COLO829 (cell line): ENCODE measurements around the gene TH.
"Not testable (repeated sequence)": the region's sequence is repeated elsewhere in the genome, so short reads cannot be mapped to it uniquely, and the experiment has no call there.

Source experiments
- DNase-seq: peaks from one replicate; pipeline ENCODE4 v3.0.0; 2012; ENCODE audit warnings: low spot score

TH gene

DNA sequence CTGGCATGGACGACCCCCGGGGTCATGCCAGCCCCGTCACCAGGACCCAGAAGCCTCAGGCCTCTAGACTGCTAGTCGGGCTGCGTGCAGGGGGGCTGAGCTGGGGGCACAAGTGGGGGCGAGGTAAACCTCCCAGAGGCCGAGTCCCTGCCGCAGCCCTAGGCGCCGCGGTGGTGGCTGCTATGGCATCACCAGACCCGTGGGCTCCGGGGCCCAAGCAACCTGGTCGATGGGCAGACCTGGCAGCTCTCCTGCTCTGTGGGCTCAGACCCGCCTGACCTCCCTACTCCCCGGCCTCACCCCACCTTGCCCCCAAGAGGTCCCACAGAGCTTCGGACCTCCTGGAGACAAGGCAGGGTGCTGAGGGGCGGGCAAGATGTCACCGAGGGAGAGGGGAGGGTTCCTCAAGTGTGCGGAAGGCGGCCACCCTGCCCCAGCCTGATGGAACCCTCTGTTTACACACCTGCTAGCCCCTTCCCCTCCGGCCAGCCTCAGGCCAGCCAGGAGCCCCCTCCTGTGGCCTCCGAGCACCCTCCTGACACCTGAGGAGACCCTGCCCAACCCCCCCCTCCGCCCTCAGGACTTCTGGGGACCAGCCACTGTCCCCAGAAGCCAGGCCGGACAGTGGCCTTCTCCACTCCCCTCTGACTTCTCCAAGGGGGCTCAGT is 41.8 kb downstream of the TH start:
- no peak for DNase-seq

DNA sequence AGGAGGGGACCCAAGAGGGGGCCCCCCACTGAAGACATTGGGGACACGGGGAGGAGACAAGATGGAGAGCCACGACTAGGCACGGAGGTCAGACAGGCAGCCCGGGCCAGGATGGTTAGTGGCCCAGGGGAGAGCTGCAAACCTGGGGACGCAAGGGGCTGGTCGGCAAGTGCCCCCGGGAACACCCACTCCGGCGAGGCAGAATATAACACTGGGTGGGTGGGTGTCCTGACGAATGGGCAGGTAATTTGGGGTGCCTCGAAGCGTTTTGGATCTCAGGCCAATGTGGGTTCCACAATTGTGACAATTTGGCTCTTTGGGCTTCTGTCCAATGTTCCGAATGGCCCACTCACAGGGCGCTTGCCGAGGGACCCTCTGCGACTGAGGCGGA is 42.3 kb downstream of the TH start:
- no peak for DNase-seq

DNA sequence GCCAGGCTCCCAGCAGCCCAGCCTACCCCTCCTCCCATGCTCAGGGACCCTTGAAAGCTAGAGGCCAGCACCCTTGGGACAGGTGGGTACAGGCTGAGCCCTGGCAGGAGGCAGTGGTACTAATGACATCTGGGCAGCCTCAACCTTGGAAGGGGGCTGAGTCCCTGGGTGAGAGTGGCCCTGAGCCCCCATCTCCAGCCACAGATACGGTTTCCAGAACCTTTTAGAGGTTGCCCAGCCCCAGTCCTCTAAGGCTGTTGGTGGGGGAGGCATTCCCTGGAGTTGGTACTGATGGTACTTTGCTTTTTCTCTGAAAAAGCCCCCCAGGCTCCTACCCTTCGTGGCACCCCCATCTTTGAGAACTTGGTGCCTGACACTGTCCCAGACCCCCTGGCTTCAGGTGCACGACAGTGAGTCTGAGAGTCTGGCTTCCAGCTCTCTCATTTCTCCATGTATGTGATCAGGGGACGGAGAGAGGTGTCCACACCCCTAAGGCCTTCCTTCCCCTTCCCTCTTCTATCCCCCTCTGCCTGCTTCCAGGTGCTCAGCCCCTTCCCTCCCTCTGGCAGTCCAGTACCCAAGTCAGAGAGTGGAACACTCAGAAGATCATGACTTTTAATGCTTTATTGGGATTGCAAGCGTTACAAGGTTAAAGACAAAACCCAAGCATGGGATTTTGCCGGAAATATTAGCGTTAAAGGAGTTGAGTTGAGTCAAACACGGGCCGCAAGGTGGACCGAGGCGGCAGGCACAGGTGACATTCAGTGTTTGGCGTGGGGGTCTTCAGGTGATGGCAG is 42.9 kb downstream of the TH start:
- no peak for DNase-seq

DNA sequence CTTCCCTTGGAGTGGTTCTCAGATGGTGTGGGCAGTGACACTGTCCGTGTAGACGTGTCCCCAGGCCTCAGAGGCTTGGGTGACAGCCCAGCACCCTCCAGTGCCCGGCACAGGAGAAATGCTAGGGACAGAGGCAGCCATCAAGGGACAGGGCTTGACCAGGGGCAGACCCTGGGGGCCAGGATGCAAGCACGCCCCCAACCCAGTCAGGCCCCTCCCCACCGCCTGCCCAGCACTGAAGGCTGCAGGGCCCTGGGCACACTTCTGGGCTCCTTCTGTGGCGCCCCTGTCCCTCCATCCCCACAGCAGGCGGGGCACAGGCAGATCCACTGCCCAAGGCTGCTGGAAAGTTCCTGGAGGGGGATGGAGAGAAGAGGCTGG is 43.5 kb downstream of the TH start:
- no peak for DNase-seq

DNA sequence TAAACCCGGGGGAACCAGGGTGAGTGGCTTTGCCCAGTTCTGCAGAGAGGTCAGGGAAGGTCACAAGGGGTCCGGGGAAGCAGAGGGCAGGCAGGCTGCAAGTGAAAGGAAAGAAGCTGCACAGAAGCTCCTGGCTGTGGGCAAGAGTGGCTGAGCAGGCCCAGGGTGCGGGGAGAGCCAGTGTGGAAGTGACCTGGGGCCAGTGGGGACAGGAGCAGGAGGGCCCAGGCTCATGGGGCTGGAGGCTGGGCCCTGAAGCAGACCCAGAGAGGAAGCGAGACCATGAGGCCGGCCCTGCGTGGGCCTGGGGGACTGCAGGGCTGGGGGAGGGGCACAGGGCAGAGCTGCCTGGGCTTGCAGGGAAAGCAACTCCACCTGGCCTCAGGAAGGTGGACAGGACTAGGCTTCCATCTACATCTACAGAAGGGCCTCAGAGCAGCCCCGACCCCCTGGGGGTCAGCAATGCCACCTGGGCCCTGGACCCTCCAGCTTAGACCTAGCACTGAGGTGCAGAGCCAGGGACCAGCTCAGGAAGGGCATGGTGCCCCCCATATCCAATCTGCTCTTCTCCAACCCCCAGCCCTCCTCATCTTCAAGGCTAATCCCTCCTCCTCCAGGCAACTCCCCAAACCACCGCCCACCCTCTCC is 44.0 kb downstream of the TH start:
- DNase-seq: no peak

DNA sequence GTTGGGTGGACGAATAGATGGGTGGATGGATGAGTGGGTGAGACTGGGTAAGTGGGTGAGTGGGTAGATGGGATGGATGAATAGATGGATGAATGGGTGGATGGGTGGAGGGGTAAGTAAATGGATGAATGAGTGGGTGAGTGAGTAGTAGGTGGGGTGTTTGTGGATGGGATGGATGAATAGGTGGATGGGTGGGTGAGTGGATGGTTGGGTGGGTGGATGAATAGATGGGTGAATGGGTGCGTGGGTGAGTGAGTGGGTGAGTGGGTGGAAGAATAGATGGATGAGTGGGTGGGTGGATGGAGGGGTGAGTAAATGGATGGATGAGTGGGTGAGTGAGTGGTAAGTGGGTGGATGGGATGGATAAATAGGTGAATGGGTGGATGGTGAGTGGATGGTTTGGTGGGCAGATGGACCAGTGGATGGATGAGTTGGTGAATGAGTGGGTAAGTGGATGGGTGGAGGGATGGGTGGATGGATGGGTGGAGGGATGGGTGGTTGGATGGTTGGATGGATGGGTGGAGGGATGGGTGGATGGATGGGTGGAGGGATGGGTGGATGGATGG is 45.0 kb downstream of the TH start:
- DNase-seq: no peak

DNA sequence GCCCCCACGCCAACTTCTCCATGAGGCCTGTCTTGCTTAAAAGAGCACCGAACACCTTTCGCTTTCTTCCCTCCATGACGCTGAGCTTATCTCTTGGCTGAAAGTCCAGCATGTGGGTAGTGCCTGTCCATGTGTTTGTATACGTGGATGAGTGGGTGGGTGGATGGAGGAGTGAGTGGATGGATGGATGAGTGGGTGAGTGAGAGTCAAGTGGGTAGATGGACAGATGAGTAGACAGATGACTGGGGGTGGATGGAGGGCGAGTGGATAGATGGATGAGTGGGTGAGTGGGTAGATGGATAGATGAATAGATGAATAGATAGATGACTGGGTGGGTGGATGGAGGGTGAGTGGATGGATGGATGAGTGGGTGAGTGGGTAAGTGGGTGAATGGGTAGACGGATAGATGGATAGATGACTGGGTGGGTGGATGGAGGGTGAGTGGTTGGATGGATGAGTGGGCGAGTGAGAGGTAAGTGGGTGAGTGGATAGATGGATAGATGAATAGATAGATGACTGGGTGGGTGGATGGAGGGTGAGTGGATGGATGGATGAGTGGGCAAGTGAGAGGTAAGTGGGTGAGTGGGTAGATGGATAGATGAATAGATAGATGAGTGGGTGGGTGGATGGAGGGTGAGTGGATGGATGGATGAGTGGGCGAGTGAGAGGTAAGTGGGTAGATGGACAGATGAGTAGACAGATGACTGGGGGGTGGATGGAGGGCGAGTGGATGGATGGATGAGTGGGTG is 46.7 kb downstream of the TH start:
- DNase-seq: not testable (repeated sequence)

DNA sequence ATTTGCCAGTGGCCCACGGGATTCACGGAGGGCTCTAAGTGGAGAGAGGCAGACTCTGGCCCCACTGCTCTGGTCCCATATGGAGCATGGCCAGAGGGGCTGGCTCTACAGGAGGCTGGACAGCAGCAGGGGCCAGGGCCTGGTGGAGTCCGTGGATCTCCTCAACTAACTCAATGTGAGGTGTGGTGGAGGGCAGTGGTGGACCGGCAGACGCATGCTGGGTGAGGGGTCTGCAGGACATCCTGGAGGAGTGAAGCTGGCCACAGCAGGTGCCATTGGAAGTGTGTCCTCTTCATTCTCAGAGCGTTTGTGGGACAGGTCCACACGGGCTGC is 48.0 kb downstream of the TH start:
- DNase-seq: no peak

DNA sequence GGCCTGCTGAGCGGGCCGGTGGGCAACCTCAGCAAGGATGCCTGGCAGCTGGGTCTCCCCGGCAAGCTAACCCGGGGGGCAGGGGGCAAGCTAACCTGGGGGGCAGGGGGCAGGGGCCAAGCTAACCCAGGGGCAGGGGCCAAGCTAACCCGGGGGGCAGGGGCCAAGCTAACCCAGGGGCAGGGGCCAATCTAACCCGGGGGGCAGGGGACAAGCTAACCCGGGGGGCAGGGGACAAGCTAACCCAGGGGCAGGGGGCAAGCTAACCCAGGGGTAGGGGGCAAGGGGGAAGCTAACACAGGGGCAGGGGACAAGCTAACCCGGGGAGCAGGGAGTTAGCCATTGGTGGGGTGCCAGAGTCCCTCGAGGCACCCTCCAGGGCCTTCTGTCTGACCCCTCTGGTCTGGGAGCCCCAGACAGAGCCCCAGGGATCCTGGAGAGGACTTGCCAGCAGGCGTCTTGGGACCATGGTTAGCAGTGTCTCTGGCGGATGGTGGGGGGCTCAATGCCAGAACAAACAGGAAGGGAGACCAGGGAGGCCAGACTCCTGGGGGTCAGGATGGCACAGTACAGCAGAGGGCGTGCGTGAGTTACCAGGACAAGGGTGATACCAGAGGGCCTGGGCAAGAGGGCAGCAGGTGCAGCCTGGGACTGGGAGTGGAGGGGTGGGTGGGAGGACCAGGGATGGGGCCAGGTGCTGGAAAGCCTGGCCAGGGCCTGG is 48.5 kb downstream of the TH start:
- no peak for DNase-seq

DNA sequence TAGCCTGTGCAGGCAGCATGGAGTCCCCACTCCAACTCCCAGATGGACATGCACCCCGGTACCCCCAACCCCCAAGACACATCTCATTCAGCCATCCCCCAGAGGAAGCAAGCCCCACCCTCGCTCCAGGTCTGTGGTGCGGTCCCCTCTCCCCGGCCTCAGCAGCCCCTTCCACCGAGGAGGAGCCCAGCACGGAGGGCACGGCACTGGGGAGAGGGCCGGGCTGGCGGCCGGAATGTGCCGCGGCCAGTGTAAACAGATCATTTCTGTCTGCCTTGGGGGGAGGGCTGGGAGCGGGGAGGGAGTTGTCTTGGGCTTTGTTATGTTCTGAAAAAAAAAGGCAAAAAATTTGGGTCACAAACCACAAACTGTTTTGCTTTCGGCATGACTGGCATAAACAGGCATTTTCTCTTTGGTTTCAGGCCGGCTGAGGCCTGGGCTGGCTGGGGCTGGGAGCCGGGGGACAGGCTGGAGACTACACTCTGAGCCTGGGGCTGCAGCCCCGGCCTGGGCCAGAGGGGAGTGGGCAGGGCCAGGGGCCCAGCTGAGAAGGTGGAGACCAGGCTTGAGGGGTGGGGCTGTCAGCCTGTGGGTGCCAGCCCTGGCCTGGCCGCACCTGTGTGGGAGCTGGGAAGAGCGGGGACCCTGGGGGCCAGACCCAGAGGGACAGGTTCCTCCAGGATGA is 49.3 kb downstream of the TH start:
- DNase-seq: no peak

DNA sequence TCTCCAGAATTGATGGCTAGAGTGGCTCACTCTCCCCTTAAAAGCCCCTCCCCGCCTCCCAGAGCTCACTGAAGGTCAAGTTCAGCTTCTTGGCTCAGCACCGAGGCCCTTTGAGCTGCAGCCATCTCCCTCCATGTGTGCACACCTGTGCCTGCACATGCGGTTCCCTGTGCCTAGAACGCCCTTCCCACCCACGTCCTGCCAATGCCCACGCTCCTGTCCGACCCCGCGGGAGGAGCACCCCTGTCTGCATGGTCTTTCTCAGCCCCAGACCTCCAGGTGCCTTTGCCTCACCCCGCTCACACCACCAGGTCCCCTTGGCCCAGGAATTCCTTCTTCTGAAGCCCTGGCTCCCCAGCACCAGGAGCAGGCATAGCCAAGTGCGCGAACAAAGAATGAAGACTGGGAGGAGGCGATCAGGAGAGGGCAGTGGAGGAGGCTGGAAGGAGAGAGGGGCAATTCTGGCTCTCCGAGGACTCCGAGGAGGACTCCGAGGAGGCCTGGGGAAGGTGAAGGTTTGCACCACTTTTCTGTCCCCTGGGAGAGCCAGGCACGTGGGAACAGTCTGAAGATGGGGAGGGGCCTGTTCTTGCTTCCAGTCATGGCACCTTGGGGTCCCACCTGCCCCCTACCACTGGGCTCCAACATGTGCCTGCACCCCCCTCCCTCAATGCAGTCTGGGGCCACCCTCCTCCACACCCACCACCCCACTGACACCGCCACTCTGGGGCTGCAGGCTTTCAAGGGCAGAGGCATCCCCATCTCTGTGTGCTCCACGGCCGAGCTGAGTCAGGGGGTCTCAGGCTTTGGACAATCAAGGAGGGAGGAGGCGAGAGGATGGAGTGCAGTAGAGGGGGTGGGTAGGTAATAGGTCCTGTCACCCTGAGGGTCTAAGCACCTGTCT is 50.1 kb downstream of the TH start:
- DNase-seq: no peak

DNA sequence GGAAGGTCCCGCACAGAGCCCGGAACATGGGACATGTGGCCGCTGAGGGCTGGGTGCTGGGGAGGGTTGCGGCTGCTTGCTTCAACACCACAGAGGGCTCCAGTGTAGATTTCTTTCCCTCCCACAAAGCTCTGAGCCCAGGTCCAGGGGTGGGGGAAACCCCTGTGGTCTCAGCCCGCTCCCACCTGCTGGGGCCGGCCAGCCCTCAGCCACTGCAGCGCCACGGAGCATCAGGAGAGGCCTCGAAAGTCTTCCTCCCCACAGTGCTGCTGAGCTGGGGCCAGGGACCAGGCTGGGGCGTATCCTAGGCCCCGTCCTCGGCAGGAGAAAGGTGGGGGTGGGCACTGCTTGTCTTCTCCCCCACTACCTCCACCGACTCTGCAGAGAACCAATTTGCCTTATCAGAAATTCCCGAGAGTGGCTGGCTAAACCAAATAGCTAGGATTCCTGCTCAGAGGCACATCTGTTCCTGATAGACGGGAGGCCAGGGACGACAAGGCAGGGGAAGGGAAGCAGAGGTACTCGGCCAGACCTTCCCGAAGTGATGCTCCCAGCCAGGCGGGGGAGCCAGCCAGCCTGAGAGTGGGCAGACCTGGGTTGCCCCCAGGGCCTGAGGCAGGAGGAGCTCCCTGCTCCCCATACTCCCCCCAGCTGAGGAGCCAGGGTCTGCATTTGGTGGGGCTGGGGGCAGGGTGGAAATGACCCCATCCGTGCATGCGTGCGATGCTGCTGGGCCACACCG is 51.1 kb downstream of the TH start:
- DNase-seq: no peak

DNA sequence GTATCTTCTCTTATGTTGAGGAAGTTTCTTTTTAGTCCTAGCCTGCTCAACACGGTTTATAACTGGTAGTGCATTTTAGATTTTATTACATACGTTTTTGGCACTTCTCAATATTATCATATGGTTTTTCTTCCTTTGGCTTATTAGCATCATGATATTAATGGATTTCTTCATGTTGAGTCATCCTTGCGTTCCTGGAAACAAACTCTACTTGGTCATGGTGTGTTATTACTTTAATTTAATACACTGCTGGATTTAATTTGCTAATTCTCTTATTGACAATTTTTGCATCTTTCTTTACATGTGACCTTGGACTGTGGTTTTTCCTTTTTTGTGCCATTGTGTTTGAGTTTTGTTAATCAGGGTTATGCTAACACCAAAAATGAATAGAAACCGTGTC is 52.9 kb downstream of the TH start:
- DNase-seq: no peak

DNA sequence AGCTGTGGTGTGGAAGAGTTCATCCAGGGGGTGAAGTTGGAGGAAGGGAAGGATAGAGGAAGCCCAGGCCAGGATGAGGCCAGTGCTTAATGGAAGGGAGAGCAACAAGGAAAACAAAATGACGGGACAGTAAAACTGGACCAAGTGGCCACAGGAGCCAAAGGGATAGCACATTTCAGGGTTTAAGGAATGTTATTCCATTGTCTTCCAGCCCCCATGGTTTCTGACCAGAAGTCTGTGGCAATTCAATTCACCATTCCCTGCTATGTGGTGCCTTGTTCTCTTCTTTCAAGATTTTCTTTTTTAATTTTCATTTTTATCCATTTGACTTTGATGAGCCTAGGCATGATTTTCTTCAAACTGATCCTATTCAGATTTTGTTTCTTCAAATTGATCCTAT is 54.9 kb downstream of the TH start:
- DNase-seq: no peak

DNA sequence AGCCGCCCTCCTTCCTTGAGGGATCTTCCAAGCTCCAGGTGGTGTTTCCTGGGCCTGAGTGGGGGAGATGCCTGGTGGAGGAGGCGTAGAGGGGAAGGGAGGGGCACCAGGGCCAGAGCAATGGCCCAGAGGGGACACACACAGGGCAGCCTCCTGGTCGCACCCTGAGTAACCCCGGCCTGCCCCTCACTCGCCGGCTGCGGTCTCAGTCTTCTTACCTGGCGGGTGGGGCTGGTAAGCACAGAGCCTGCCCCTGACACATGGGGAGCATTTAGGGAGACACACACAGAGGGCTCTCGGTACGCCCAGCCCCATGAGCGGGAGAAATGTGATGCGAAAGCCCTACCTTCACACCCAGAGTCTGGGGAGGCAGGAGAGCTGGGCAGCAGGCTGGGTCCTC is 56.3 kb downstream of the TH start:
- DNase-seq: no peak

DNA sequence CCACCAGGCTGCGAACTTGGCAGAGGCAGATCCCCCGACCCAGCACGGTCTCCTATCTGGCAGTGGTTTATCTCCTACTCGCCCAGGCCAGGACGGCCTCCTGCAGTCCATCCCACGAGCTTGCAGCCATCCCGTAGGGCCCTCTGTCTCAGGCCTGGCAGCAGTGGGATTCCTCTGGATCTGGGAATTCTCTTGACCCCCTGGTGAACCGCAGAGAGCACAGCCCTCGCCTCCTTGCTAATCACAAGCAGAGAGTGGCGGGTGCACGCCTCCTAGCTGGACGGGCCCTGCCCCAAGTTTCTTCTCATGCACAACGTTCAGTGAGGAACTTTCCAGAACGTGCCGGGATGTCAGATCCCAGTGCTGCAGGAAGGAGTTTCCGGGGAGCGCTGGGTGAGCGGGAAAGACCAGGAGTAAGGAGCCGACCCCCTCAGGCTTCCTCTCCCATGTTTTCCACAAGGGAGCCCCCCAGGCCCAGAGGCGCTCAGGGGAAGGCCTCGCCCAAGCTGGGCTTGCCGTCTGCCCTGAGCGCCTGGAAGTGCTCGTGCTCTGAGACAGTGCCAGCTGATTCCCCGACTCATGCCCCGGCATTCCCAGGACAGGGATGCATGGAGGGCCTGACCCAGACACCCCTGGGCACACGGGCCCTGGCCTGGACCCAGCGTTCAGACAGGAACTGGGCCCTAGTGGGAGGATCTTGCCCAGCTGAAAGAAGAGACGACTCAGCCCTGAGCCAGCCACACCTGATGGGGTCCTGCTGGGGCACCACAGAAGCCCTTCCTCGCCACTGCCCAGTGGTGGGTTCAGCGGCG is 57.0 kb downstream of the TH start:
- DNase-seq: no peak
